Uterus (tissue), 2 donors: ENCODE results near the gene SAMD4A.

Experiments
- POLR2A ChIP-seq, 2 donors: fragments of 450-650 bp; IDR thresholded peaks; one replicate each; pipeline ENCODE4 v1.6.1; 2016; ENCODE audit warnings: antibody characterized with exemption in 2 of 2, mild to moderate bottlenecking in 1 of 2, moderate library complexity in 1 of 2
- TF ChIP-seq, protein P1 (sequence below), 4 experiments: fragments of 200-600 bp in 2 of 4; fragments of 450-650 bp in 2 of 4; sonication (generic) in 2 of 4; IDR thresholded peaks; one replicate each; pipeline ENCODE4 v1.5.1; 2016 to 2019; ENCODE audit warnings: antibody characterized with exemption in 4 of 4, mild to moderate bottlenecking in 2 of 4, moderate library complexity in 1 of 4

DNA sequence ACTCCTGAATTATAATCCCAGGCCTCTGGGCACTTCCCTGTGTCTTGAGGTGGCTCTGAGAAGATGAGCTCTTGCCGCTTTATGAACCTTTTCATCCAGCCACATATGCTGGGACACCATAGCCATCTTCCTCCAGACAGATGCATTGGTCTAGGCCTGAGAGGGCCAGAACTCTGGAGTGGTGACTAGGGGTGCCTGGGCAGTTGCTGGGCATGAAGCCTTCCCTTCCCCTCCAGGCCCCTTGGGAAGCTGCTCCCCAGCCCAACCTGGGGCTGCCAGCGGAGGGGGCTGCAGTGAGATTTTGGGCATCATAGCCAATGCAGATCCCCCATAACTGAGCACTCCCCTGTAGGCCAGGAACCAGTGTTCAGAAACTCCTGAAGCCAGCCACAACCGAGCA is 200.5 kb downstream of the SAMD4A start:
- TF ChIP-seq POLR2A (IDR thresholded peaks at IDR 0.05): no peak
- TF ChIP-seq, protein P1, sequence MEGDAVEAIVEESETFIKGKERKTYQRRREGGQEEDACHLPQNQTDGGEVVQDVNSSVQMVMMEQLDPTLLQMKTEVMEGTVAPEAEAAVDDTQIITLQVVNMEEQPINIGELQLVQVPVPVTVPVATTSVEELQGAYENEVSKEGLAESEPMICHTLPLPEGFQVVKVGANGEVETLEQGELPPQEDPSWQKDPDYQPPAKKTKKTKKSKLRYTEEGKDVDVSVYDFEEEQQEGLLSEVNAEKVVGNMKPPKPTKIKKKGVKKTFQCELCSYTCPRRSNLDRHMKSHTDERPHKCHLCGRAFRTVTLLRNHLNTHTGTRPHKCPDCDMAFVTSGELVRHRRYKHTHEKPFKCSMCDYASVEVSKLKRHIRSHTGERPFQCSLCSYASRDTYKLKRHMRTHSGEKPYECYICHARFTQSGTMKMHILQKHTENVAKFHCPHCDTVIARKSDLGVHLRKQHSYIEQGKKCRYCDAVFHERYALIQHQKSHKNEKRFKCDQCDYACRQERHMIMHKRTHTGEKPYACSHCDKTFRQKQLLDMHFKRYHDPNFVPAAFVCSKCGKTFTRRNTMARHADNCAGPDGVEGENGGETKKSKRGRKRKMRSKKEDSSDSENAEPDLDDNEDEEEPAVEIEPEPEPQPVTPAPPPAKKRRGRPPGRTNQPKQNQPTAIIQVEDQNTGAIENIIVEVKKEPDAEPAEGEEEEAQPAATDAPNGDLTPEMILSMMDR (IDR thresholded peaks at IDR 0.05): no peak
